ENCODE data around the gene SHC3. TPM values are rescaled to one million over a fixed set of nuclear protein-coding genes. Genes with fewer than 3 reads are reported as not detected.

The SHC3 gene
- total RNA-seq, 4 donors from 2014 or later, result 2.3 to 4.9 (median 4.8) TPM

DNA sequence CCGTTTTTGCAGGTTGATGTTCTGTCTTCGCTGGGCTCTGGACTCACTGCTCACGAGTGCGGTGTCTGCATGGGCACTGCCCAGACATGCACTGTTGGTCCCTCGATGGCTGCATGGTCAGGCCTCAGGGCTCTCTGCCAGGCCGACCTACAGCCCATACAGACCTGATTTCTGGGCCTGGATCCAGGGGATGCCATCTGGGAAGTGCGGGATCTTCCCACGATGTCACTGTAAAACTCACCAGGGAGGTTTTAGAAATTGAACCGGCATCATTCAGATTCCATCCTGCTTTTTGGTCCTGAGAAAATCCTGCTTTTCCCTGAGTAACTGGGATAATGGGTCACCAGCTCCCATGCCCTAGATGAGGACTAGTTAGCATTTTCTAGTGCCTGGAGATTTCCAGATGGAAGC, 178.2 kb downstream of the SHC3 start:
- H3K4me3 ChIP-seq, result no peak overlapping the region
- ATAC-seq, result no peak
- WGBS, 2 donors (ENCODE audit: low coverage in 1 of 2), result 0 to 46% methylated on average over 1 to 4 of the region's 9 CpGs
- H3K27me3 ChIP-seq, result no peaks in the 10 kb centered on the region
- H3K27ac ChIP-seq, result peak overlapping the region; percentile 60 to 98 (median 96)
- peaks cover 9 to 100% (median 54%) of the 10 kb centered on the region in 3 donors for H3K4me1 ChIP-seq
- peaks cover 0 to 37% of the 10 kb centered on the region in 2 donors for H3K36me3 ChIP-seq
- no peaks in the 10 kb centered on the region for H3K9me3 ChIP-seq
- TF ChIP-seq POLR2AphosphoS5 (IDR thresholded peaks at IDR 0.05) (no peak), EP300 (IDR thresholded peaks at IDR 0.05) (no peak), CTCF (IDR thresholded peaks at IDR 0.05) (no peak), POLR2A (IDR thresholded peaks at IDR 0.05) (no peak)

- no peaks in the 10 kb centered on the region for H3K9me3 ChIP-seq
- H3K36me3 ChIP-seq, result peaks cover 0 to 23% of the 10 kb centered on the region in 2 donors
- WGBS, 2 donors (ENCODE audit: low coverage in 1 of 2), result 10% methylated on average over 2 to 3 of the region's 9 CpGs
- peak overlapping the region; percentile 64 to 98 (median 96) for H3K27ac ChIP-seq
- H3K4me1 ChIP-seq, result peaks cover 9 to 100% (median 55%) of the 10 kb centered on the region in 3 donors
- no peak overlapping the region for H3K4me3 ChIP-seq
- TF ChIP-seq EP300 (IDR thresholded peaks at IDR 0.05), result peak; percentile 55
- TF ChIP-seq POLR2A (IDR thresholded peaks at IDR 0.05), result no peak
- peak; percentile 98 for TF ChIP-seq POLR2AphosphoS5 (IDR thresholded peaks at IDR 0.05)
- no peak for TF ChIP-seq CTCF (IDR thresholded peaks at IDR 0.05)
- H3K27me3 ChIP-seq, result no peaks in the 10 kb centered on the region
- ATAC-seq, result peak; percentile 81
These were observed 179.7 kb downstream of the SHC3 start for GRCh38 chr9:88998911-88999310.

GRCh38 chr9:88998503-88998902, 180.1 kb downstream of the SHC3 start:
- Histone ChIP-seq H3K27me3 (no peaks in the 10 kb centered on the region), H3K4me1 (peaks cover 9 to 100% (median 55%) of the 10 kb centered on the region in 3 donors), H3K4me3 (no peak overlapping the region), H3K36me3 (peaks cover 0 to 19% of the 10 kb centered on the region in 2 donors), H3K9me3 (no peaks in the 10 kb centered on the region), H3K27ac (peak overlapping the region; percentile 64 to 98 (median 96))
- ATAC-seq, result no peak
- no peak for TF ChIP-seq POLR2AphosphoS5 (IDR thresholded peaks at IDR 0.05)
- no peak for TF ChIP-seq POLR2A (IDR thresholded peaks at IDR 0.05)
- no peak for TF ChIP-seq CTCF (IDR thresholded peaks at IDR 0.05)
- TF ChIP-seq EP300 (IDR thresholded peaks at IDR 0.05), result no peak
- 0 to 5% methylated on average over 1 to 2 of the region's 2 CpGs for WGBS, 2 donors (ENCODE audit: low coverage in 1 of 2)

DNA sequence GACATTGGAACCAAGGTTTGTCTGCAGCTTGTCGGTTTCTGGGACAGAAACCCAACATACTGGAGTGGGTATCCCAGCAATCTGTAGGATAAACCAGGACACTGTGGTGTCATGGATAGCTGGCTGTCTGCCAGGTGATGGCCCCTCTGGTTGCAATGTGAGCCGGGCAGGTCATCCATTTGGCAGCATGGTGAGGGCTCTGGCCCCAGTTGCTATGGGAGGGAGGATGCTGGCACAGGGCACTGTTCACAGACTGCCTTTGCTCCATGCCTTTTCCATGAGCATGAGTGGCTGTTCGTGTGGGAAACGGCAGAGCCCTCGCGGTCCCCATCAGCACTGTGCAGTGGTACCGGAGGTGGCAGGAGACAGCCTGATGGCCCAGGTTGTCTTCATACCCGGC, 181.0 kb downstream of the SHC3 start:
- H3K4me3 ChIP-seq, result no peak overlapping the region
- H3K9me3 ChIP-seq, result no peaks in the 10 kb centered on the region
- peaks cover 9 to 100% (median 55%) of the 10 kb centered on the region in 3 donors for H3K4me1 ChIP-seq
- H3K27ac ChIP-seq, result peak overlapping the region; percentile 64 to 98 (median 96)
- no peaks in the 10 kb centered on the region for H3K27me3 ChIP-seq
- 14% methylated on average over 1 to 2 of the region's 8 CpGs for WGBS, 2 donors (ENCODE audit: low coverage in 1 of 2)
- peaks cover 0 to 11% of the 10 kb centered on the region in 2 donors for H3K36me3 ChIP-seq
- TF ChIP-seq EP300 (IDR thresholded peaks at IDR 0.05) (no peak), POLR2AphosphoS5 (IDR thresholded peaks at IDR 0.05) (peak; percentile 24), CTCF (IDR thresholded peaks at IDR 0.05) (no peak)
- no peak for ATAC-seq

- H3K27me3 ChIP-seq, result no peaks in the 10 kb centered on the region
- H3K27ac ChIP-seq, result peak overlapping the region in 3 of 4 donors; percentile 96 to 98 (median 97)
- WGBS, 2 donors (ENCODE audit: low coverage in 1 of 2), result 0 to 20% methylated on average over 3 to 4 of the region's 4 CpGs
- peaks cover 9 to 98% (median 55%) of the 10 kb centered on the region in 3 donors for H3K4me1 ChIP-seq
- H3K9me3 ChIP-seq, result no peaks in the 10 kb centered on the region
- no peak for ATAC-seq
- H3K4me3 ChIP-seq, result peak overlapping the region in 1 of 2 donors; percentile 98
- peaks cover 0 to 3% of the 10 kb centered on the region in 2 donors for H3K36me3 ChIP-seq
- no peak for TF ChIP-seq POLR2AphosphoS5 (IDR thresholded peaks at IDR 0.05)
- TF ChIP-seq CTCF (IDR thresholded peaks at IDR 0.05), result no peak
- TF ChIP-seq EP300 (IDR thresholded peaks at IDR 0.05), result no peak
- TF ChIP-seq POLR2A (IDR thresholded peaks at IDR 0.05), result no peak
These were observed 181.7 kb downstream of the SHC3 start for GRCh38 chr9:88996921-88997235.

All from gastroesophageal sphincter (tissue), 4 donors.